Right lobe of liver (tissue), 6 donors: ENCODE data around the gene TGFBR3. TPM values are rescaled to one million over a fixed set of nuclear protein-coding genes. Genes with fewer than 3 reads are reported as not detected.

Experiments used
- ATAC-seq, 4 donors: fragments of 200-7000 bp; cut with Tn5 transposase; one replicate each; pipeline ENCODE4 v1.9.1; 2020; ENCODE audit warnings: mild to moderate bottlenecking in 4 of 4, moderate library complexity in 4 of 4
- DNase-seq, 3 donors: peaks; one replicate each; pipeline ENCODE4 v3.0.0-alpha.2; 2020
- H3K27ac ChIP-seq, 3 donors: fragments of 200-600 bp; one replicate each; pipeline ENCODE4 v1.8.0; 2022
- H3K27me3 ChIP-seq, 2 donors: fragments of 200-600 bp; one replicate each; pipeline ENCODE4 v1.8.0; 2022
- H3K36me3 ChIP-seq, 4 donors: fragments of 200-600 bp; sonication (generic) in 1 of 4; one replicate each; pipeline versions ENCODE4 v1.5.1 to v1.8.0; 2017 to 2022; ENCODE audit warnings: control low read depth in 1 of 4
- H3K4me1 ChIP-seq, 4 donors: fragments of 200-600 bp; sonication (generic) in 1 of 4; one replicate each; pipeline versions ENCODE4 v1.5.1 to v1.8.0; 2017 to 2022; ENCODE audit warnings: control low read depth in 1 of 4
- H3K4me3 ChIP-seq, 3 donors: fragments of 200-600 bp; one replicate each; pipeline ENCODE4 v1.8.0; 2022
- H3K9me3 ChIP-seq, 4 donors: fragments of 200-600 bp; sonication (generic) in 1 of 4; one replicate each; pipeline versions ENCODE4 v1.5.1 to v1.8.0; 2017 to 2022; ENCODE audit warnings: control low read depth in 1 of 4
- POLR2A ChIP-seq: fragments of 450-650 bp; IDR thresholded peaks from one replicate; pipeline ENCODE4 v1.6.1; 2017; ENCODE audit warnings: antibody characterized with exemption, mild to moderate bottlenecking
- WGBS: methylation state at CpG from one replicate; pipeline ENCODE4 v1.1.6; 2018; ENCODE audit warnings: low coverage, low lambda C conversion rate; ENCODE audit not compliant: insufficient coverage; ENCODE audit errors: missing lambda C conversion rate; 5-methylcytosine and 5-hydroxymethylcytosine counted together
- intact Hi-C, 2 donors: fragments of 100-400 bp; cut with DNase I; formaldehyde crosslinking; loops; one replicate each; pipeline versions ENCODE4 v1.11.2 to v1.14.1; 2022
- total RNA-seq, 6 experiments: library from RNA; depleted of rRNA in 2 of 6; stranded (reverse); fragments of >200 nt in 2 of 6; fragmentation: NEBNext Ultra II Directional in 3 of 6; extraction: Animal tissue kit (Norgen Biotek cat#: 25700) in 3 of 6; gene quantifications; one replicate each; pipeline versions ENCODE4 v1.1.0 to v1.2.4, GENCODE V29; 2016 to 2023
- TF ChIP-seq, protein P1 (sequence below), 4 donors: fragments of 200-600 bp in 3 of 4; fragments of 450-650 bp in 1 of 4; IDR thresholded peaks; one replicate each; pipeline versions ENCODE4 v1.5.1 to v1.8.0; 2016 to 2022; ENCODE audit warnings: antibody characterized with exemption in 4 of 4, mild to moderate bottlenecking in 2 of 4
- donor health status: DM: no; HTN: yes; CAD: no.
- donor health status: DM: no; HTN: no; CAD: no.
- donor health status: DM: no; HTN: no; CAD: no.
- donor health status: DM: no; HTN: yes; CAD: no.
- donor health status: DM: no; HTN: yes; CAD: no.

TGFBR3 gene
- total RNA-seq, 6 experiments from 2014 or later: 9.0 to 32.3 (median 18.1) TPM

DNA sequence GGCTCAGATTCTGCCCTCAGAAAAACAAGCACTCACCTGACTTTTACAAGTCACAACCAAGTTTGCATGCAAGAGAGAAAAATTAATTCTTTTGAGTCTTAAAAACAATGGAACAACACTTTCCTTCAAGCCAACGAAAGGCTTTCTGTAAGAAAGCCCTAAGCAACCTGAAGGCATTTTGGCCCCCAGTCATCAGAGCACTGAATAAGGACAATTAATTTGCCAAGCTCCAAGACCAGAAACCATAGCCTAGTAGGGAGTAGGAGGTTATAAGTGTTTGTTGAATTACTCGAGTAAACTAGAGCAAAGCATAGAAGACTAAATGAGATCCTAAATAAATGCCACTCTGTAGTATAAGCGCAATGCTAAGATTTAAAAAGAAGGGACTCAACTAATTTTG, 4.7 kb downstream of the TGFBR3 start:
- WGBS: 88% methylated on average over 3 of the region's 3 CpGs
- intact Hi-C loops: no loop called here

DNA sequence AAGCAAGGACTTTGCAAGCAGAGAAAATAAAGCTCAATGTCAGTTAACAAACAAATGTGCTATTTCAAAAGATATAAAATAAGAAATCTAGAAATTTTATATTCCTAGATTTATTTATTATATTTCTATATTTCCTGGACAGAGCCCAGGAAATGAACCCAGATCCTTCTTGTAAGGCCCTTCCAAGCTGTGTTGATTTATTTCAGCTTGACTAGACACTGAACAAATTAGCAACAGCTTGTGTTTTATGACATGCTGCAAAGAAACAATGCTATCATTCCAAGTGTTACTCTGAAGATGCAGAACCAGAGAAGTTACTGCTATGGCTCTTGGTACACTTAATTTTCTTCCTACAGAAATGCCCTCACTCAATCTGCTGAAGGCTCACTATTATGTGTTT, 6.2 kb downstream of the TGFBR3 start:
- no peaks in the 10 kb centered on the region for H3K9me3 ChIP-seq
- no peak overlapping the region for H3K4me3 ChIP-seq
- no peak overlapping the region for H3K27ac ChIP-seq
- no peak for TF ChIP-seq POLR2A
- TF ChIP-seq, protein P1, sequence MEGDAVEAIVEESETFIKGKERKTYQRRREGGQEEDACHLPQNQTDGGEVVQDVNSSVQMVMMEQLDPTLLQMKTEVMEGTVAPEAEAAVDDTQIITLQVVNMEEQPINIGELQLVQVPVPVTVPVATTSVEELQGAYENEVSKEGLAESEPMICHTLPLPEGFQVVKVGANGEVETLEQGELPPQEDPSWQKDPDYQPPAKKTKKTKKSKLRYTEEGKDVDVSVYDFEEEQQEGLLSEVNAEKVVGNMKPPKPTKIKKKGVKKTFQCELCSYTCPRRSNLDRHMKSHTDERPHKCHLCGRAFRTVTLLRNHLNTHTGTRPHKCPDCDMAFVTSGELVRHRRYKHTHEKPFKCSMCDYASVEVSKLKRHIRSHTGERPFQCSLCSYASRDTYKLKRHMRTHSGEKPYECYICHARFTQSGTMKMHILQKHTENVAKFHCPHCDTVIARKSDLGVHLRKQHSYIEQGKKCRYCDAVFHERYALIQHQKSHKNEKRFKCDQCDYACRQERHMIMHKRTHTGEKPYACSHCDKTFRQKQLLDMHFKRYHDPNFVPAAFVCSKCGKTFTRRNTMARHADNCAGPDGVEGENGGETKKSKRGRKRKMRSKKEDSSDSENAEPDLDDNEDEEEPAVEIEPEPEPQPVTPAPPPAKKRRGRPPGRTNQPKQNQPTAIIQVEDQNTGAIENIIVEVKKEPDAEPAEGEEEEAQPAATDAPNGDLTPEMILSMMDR (IDR thresholded peaks at IDR 0.05): no peak
- intact Hi-C loops: no loop called here
- no peak for DNase-seq
- H3K36me3 ChIP-seq: no peaks in the 10 kb centered on the region
- no peaks in the 10 kb centered on the region for H3K27me3 ChIP-seq
- H3K4me1 ChIP-seq: peaks cover 0 to 8% (median 0%) of the 10 kb centered on the region in 4 donors
- ATAC-seq: no peak

More for the DNA sequence above, 4.7 kb downstream of the TGFBR3 start:
- Histone ChIP-seq H3K27ac (no peak overlapping the region), H3K27me3 (no peaks in the 10 kb centered on the region), H3K36me3 (no peaks in the 10 kb centered on the region), H3K4me1 (peaks cover 0 to 8% (median 0%) of the 10 kb centered on the region in 4 donors), H3K9me3 (no peaks in the 10 kb centered on the region), H3K4me3 (no peak overlapping the region)
- DNase-seq (no peak), ATAC-seq (no peak)
- TF ChIP-seq, protein P1 (IDR thresholded peaks at IDR 0.05): no peak
- no peak for TF ChIP-seq POLR2A

DNA sequence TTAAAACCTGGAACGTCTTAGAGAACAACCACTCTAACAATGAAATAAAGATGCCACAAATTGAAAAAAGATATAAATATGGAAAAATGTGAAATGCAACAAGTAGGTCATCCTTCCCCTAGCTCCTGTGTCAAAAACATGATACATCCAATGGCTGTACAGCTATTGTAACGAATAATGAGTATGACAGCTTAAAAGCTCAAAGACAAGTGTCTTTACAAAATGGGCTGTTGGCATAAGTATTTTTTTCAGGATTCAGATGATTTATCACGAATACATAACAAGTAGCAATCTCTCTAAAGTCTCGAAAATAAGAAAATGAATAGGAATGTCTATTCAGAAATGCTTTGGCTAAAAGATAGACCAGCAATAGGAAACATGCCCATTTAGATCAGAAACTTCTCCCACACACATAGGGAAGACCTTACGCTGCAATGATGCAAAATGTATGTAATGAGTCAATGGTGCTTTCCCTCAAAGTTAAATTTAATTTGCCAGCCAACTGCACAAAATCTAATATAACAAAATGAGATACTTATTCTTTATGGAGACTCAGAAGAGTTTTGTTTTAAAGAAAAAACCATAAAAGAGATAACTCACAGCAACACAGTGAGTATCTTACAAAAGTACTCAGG, 8.3 kb downstream of the TGFBR3 start:
- Histone ChIP-seq H3K36me3 (no peaks in the 10 kb centered on the region), H3K27ac (no peak overlapping the region), H3K9me3 (no peaks in the 10 kb centered on the region), H3K4me1 (peaks cover 0 to 12% (median 0%) of the 10 kb centered on the region in 4 donors), H3K27me3 (no peaks in the 10 kb centered on the region), H3K4me3 (no peak overlapping the region)
- intact Hi-C loops: no loop called here
- TF ChIP-seq, protein P1 (IDR thresholded peaks at IDR 0.05): no peak
- TF ChIP-seq POLR2A: no peak
- no peak for DNase-seq
- no peak for ATAC-seq
- 76% methylated on average over 5 of the region's 5 CpGs for WGBS

DNA sequence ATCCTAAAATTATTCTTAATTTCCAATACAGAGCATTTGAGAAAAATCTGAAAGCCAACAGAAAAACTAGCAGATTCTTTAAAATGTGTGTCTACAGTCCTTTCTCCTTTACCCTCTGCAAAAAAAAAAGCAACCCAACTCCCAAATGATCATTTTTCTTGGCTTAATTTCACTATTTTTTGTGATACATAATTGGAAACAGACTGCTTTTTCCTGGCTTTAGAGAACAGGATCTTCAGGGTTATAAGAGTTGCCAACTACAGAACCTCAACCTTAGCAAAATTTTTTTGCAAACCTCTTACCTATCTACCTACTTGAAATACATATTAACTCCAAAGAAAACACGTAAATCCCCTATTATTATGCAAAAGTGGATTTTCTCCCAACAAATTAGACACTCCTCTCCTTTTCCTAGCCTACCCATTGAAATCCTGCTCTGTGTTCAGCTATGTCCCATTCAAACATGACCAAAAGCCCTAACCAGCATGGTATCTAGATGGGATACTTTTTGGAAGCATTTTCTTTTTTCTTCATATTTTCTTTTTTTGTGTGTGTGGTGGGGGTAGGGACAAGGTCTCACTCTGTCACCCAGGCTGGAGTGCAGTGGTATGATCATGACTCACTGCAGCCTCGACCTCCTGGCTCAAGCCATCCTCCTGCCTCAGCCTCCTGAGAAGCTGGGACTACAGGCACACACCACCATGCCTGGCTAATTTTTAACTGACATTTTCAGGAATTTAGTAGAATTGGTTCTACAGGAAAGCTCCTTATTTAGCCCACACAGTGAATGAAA, 9.0 kb downstream of the TGFBR3 start:
- no peaks in the 10 kb centered on the region for H3K36me3 ChIP-seq
- intact Hi-C loops: no loop called here
- H3K4me3 ChIP-seq: no peak overlapping the region
- H3K4me1 ChIP-seq: peaks cover 0 to 19% (median 0%) of the 10 kb centered on the region in 4 donors
- TF ChIP-seq POLR2A: no peak
- TF ChIP-seq, protein P1 (IDR thresholded peaks at IDR 0.05): no peak
- H3K27me3 ChIP-seq: no peaks in the 10 kb centered on the region
- DNase-seq (no peak), ATAC-seq (no peak)
- no peak overlapping the region for H3K27ac ChIP-seq
- WGBS: 88% methylated on average over 2 of the region's 2 CpGs
- H3K9me3 ChIP-seq: no peaks in the 10 kb centered on the region
